ENCODE measurements around the gene MCTP2. TPM values are rescaled to one million over a fixed set of nuclear protein-coding genes. Genes with fewer than 3 reads are reported as not detected.

The MCTP2 gene
- polyA plus RNA-seq, 1 donor: 22.3 TPM

DNA sequence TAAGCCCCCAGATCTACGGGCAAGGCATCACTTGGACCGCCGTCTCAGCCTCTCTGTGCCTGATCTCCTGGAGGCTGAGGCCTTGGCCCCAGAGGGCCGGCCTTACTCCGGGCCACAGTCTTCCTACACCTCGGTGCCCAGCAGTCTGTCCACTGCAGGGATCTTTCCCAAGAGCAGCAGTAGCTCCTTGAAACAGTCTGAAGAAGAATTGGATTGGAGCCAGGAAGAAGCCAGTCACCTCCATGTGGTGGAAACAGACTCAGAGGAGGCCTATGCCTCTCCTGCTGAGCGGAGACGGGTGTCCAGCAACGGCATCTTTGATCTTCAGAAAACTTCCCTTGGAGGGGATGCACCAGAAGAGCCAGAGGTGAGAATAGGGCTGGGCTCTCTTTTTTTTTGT, 67.0 kb downstream of the MCTP2 start:
- DNase-seq: no peak

DNA sequence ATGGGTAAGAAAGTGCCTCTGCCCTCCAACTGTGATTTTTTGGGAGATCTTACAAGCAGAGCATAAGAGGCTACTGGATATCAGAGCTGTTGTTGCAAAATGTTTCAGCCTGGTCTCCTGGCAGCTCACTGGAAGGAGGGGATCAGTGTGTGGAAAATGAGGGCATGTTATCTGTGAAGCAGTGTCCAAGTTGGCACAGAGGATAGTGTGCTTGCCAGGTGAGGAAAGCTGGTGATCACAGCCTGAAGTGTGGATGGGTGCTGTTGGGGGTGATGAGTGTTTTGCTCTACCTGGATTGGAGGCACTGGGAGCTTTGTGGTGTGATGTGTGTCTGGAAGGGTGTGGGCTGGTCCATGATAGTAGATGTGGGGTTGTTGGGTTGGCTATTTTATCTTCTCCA, 69.3 kb downstream of the MCTP2 start:
- DNase-seq: no peak

GRCh38 chr15:94305133-94305532, 73.8 kb downstream of the MCTP2 start:
- no peak for DNase-seq

DNA sequence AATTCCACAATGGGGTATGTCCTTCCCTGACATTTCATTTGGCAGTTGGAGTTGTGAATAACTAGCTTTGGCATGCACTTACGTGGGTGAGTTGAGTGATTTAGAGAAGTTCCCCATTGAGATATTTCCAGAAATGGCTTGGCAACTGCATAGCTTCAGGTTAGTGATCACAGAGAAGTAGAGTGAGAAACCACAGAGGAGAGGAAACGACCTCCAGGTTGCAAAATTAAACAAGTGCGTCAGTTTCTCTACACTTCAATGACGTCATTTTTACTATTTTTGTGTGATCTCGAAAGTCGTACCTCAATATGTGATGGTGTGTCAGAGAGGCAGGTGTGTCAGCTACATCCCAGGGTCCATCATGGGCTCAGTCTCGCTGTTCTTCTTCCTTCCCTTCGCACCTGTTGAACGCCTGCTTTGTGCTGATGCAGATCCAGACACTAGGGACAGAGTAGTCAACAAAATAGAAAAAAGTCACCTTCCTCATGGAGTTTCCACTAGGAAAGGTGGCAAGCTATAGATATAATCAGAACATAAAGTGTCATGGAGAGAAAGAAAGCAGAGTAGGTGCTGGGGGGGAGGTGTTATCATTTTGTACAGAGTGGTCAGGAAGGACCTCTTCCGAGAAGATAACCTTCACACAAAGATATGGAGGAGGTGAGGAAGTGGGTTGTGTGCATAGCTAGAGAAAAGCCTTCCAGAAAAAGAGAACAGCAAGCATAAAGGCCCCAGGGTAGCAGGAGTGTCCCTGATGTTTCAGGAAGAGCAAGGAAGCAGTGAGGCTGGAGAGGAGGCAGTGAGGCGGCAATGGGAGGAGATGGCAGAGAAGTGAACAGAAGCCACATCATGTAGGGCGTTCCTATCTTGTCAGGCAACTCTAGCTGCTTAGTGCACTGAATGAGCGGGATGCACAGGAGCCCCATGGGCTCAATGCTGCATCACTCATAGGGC, 75.6 kb downstream of the MCTP2 start:
- DNase-seq: no peak

DNA sequence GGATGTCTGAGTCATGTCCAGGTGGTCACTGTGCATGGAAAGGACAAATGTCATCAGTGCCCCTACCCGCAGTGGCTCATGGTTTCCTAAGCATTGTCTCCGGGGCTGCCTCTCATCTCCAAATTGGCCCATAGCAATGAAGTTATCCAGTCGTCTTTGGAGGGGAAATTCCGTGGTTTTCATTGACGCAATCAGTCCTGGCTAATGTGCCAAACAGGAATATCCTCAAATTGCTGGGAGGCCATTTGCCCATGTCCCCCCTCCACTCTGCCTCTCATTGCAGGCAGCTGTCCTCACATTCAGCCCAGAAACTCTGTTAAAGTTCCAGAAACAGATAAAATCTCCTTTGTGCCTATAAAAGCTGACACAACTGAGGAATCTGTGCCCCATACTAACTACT, 81.6 kb downstream of the MCTP2 start:
- no peak for DNase-seq

DNA sequence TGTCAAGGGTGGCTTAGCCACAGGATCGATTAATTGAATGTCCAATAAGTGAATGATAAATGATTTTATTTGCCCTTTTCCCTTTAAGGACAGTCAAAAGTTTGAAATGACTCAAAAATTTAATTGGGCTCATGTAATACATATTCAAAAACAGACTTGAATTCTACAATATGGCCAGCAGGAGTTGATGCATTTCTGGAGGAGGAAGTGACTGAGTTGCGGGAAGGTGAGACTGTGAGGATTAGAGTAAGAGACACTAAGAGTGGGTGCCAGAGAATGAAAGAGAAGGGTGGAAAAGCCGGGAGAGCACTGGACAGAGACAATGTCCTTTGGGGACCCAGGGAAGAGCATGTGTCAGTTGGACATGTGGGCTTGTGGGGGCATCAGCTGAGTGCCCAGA, 83.3 kb downstream of the MCTP2 start:
- DNase-seq: no peak

GRCh38 chr15:94317211-94317610, 85.8 kb downstream of the MCTP2 start:
- no peak for DNase-seq

DNA sequence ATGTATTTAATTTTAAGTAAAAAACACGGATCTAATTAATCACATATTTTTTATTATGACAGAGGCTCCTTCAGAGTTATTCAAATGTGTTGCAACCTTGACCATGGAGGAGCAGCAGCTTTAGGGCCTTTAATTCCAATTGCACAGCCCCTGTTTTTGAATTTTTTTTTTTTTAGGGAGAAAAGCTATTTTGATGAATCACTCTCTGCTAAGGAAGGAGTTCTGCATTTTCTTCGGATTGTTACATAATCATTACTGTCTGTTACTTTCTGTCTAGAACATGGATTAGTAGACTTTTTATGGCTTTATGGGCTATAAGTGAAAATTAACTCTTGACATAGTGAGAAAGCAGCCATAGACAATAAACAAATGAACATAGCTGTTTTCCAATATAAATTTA, 90.8 kb downstream of the MCTP2 start:
- no peak for DNase-seq

- DNase-seq: no peak
Observed at GRCh38 chr15:94323076-94323475, 91.7 kb downstream of the MCTP2 start.

- peak; percentile 67 for DNase-seq
Observed at GRCh38 chr15:94324117-94324826, 92.9 kb downstream of the MCTP2 start.

GRCh38 chr15:94324835-94325767, 93.7 kb downstream of the MCTP2 start:
- no peak for DNase-seq

DNA sequence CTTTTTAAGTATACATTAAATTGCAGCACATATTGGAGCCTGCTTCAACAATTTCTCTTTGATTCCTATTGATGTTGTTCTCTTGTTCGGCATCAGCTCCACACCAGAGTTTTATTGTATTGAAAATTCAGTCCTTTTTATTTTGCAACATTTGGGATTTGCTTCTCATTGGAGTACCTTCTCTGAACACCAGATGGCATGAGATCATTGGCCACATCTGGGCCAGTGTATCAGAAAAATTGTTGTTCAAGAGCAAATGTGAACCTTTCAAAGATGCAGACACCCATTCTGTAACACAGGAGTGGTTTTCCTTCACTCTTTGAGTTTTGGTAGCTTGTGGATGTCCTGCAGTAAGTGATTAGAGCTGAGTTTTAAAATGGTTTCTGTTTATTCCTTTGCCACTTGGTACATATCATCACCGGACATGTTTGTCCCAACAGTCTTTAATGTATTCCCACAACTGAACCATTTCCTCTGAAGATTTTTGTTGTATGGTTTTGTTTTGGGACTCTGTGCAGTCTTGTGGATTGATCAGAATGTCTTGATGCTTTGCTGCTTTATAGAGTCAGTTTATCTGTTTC, 96.1 kb downstream of the MCTP2 start:
- peak; percentile 52 for DNase-seq

- no peak for DNase-seq
Observed at GRCh38 chr15:94331731-94332130, 100.4 kb downstream of the MCTP2 start.

DNA sequence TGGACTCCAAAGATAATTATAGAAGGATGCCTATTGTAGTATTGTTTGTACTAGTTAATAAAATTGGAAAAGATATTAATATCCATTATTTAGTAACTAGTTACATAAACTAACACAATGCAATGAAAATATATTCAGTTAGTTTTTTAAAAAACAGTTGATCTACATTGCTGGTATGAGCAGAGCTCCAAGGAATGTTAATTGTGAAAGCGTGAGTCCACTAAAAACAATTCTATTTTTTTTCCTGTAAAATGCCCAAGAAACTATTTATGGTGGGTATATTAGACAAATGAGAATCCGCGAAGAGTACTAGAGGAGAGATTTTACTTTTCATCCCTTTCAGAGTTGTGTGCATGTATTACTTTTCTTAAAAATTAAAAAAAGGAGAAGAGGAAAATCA, 104.3 kb downstream of the MCTP2 start:
- DNase-seq: no peak

- DNase-seq: no peak
Observed at GRCh38 chr15:94336817-94337467, 105.6 kb downstream of the MCTP2 start.

DNA sequence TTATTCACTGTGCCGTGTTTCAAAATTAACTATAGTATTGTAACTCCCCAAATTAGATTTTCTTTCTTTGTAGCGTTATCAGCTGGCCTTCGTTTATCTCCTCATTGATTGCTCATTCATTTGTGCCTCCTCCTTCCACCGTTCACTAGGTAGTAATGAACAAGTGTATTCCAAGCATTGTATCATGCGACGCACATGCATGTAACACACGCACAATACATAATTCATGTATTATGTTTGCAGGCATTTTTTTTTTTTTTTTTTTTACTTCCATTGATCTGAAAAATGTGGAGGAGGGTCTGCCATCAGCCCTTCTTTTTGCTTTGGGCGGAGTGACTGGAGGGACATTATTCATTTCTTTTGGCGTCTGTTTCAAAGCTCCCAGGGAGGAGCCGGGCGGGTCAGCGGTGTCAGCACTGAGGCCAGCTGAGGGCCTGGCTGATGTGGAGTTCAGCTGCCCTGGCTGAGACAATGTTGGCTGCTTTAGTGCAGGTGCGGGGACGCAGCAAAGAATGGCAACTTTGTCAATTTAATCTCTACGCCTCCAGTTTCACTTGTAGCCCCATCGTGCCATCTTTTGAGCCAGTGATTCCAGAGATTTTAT, 107.0 kb downstream of the MCTP2 start:
- no peak for DNase-seq

GRCh38 chr15:94346282-94346681, 114.9 kb downstream of the MCTP2 start:
- no peak for DNase-seq

DNA sequence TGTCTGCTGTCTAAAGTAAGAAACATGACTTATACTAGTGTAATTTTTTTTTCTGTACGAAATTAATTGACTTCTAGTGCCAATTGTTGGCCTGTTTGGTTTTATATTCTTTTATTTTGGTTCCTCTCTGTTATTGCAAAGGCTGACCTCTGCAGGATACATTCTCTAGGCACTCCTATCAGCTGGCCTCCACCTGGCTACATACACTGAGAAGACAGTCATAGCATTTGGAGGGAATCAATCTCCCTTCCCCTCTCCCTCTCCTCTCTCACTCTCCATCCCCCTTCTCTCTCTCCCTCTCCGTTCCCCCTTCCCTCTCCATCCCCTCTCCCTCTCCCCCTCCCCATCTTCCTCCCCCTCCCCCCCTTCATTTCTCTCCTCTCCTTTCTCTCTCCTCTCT, 116.7 kb downstream of the MCTP2 start:
- no peak for DNase-seq

- no peak for DNase-seq
Observed at GRCh38 chr15:94351031-94351535, 119.7 kb downstream of the MCTP2 start.

DNA sequence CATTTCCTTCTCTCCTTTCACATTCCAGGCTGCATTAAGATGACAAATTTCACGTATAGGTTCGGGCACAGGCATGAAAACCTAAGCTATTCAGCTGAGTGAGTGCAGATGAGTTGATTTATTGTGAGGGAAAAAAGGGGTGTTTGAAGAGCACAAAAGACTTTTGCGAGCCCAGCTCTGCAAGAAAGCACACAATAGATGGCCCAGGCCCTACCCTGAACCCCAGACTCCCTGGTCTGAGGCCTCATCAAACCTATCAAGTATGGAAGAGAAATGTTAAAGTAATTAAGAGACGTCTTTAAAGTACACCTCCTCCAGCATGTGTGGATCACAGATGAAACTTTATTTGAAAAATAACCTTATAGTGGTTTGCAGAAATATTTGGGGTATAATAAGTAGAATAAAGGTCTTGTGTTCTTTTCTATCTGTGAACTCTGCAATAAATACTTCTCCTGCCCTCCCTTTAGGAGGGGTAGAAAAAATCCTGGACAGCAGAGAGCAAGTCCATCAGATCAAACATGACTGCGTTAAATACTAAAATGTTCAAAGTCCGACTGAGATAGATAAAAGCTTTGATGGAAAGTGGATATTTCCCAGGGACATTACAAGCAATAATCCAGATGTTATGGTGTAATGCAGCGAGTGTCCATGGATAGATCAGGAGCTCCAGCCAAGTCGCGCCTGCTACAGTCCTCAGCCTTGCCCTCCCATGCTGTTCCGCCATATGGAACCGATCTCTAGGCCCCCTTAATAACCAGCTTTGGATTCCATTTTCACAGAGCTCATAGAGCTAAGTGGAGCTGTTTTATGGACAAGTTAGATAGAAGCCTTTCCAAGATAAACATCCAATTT, 121.5 kb downstream of the MCTP2 start:
- peak; percentile 77 for DNase-seq
